Measurements from ENCODE around the gene SLC25A41. TPM values are rescaled to one million over a fixed set of nuclear protein-coding genes. Genes with fewer than 3 reads are reported as not detected.
A peak's percentile ranks its signal among the peaks of the same experiment; 100 is the strongest.

The SLC25A41 gene
- total and polyA plus RNA-seq, 9 of the 15 experiments (the other 6 are each of a cell fraction or from before 2014, with no cell fraction given): 0.08 to 4.2 (median 1.6) TPM

- TF ChIP-seq CEBPB (tag; IDR thresholded peaks at IDR 0.05) (no peak), MNT (conservative IDR thresholded peaks at IDR 0.05) (peak in 1 of 2 experiments; percentile 55; a peak in 3 of 4 replicates), MXD1 (CRISPR knock-in tag; IDR thresholded peaks at IDR 0.05; ENCODE audit: borderline replicate concordance, poor library complexity, severe bottlenecking) (no peak), RNF219 (CRISPR knock-in tag; IDR thresholded peaks at IDR 0.05) (no peak), ZBTB34 (CRISPR knock-in tag; IDR thresholded peaks at IDR 0.05) (no peak), ZNF444 (CRISPR knock-in tag; IDR thresholded peaks at IDR 0.05) (no peak), MTA2 (IDR thresholded peaks at IDR 0.05; ENCODE audit: low read depth) (peak; percentile 44)
- TF ChIP-seq, protein P1, sequence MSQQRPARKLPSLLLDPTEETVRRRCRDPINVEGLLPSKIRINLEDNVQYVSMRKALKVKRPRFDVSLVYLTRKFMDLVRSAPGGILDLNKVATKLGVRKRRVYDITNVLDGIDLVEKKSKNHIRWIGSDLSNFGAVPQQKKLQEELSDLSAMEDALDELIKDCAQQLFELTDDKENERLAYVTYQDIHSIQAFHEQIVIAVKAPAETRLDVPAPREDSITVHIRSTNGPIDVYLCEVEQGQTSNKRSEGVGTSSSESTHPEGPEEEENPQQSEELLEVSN (IDR thresholded peaks at IDR 0.05; ENCODE audit: borderline replicate concordance in 1 of 2, extremely low read depth in 1 of 2, insufficient read depth in 1 of 2, insufficient read length in 1 of 2, low read depth in 1 of 2, low read length in 1 of 2, poor library complexity in 1 of 2, severe bottlenecking in 1 of 2): peak; percentile 29 to 59
- TF ChIP-seq, protein P2, sequence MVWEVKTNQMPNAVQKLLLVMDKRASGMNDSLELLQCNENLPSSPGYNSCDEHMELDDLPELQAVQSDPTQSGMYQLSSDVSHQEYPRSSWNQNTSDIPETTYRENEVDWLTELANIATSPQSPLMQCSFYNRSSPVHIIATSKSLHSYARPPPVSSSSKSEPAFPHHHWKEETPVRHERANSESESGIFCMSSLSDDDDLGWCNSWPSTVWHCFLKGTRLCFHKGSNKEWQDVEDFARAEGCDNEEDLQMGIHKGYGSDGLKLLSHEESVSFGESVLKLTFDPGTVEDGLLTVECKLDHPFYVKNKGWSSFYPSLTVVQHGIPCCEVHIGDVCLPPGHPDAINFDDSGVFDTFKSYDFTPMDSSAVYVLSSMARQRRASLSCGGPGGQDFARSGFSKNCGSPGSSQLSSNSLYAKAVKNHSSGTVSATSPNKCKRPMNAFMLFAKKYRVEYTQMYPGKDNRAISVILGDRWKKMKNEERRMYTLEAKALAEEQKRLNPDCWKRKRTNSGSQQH (CRISPR knock-in tag; IDR thresholded peaks at IDR 0.05): peak; percentile 87
These were observed 3.9 kb downstream of the SLC25A41 start (continued) for GRCh38 chr19:6429419-6430221.
